Testis (tissue), 3 donors: Measurements from ENCODE around the gene PCDHGB1. TPM values are rescaled to one million over a fixed set of nuclear protein-coding genes. Genes with fewer than 3 reads are reported as not detected.
"Not testable (repeated sequence)": the region's sequence is repeated elsewhere in the genome, so short reads cannot be mapped to it uniquely, and the experiment has no call there.

Experiments used
- DNase-seq: peaks from one replicate; pipeline ENCODE4 v3.0.0-alpha.2; 2019
- H3K27ac ChIP-seq, 2 donors: fragments of 200-600 bp; sonication (generic); one replicate each; pipeline ENCODE4 v1.5.1; 2019
- H3K27me3 ChIP-seq: fragments of 200-600 bp; sonication (generic); one replicate; pipeline ENCODE4 v1.5.1; 2019
- H3K36me3 ChIP-seq: fragments of 200-600 bp; sonication (generic); one replicate; pipeline ENCODE4 v1.5.1; 2017; ENCODE audit warnings: low read depth; ENCODE audit errors: missing control alignments
- H3K4me1 ChIP-seq: fragments of 200-600 bp; sonication (generic); one replicate; pipeline ENCODE4 v1.5.1; 2019
- H3K4me3 ChIP-seq, 2 donors: fragments of 200-600 bp; sonication (generic); one replicate each; pipeline ENCODE4 v1.5.1; 2017 to 2019
- H3K9me3 ChIP-seq: fragments of 200-600 bp; sonication (generic); one replicate; pipeline ENCODE4 v1.5.1; 2017
- POLR2A ChIP-seq: fragments of 450-650 bp; IDR thresholded peaks from one replicate; pipeline ENCODE4 v1.6.1; 2017; ENCODE audit warnings: antibody characterized with exemption, mild to moderate bottlenecking, moderate library complexity
- WGBS, 2 donors: methylation state at CpG; one replicate each; pipeline ENCODE4 v1.1.5; 2018; 5-methylcytosine and 5-hydroxymethylcytosine counted together
- intact Hi-C: fragments of 100-400 bp; cut with DNase I; formaldehyde crosslinking; loops from one replicate; pipeline ENCODE4 v1.15.1; 2023; ENCODE audit warnings: low total_unique reads
- polyA plus RNA-seq: library from polyadenylated mRNA; stranded (reverse); fragments of 350-450 nt; fragmentation: Illumina TruSeq; extraction: RNeasy Lipid Tissue Mini Kit (QIAGEN cat#74804); gene quantifications from one replicate; pipeline ENCODE4 v1.2.3, GENCODE V29; 2014; ENCODE audit warnings: low read depth, low replicate concordance; ENCODE audit not compliant: insufficient read depth
- total RNA-seq, 2 donors: library from RNA; depleted of rRNA; stranded (reverse); fragments of >200 nt; gene quantifications; one replicate each; pipeline ENCODE4 v1.2.3, GENCODE V29; 2016
- TF ChIP-seq, protein P1 (sequence below), 3 experiments: fragments of 450-650 bp in 2 of 3; fragments of 200-600 bp in 1 of 3; sonication (generic) in 1 of 3; IDR thresholded peaks; one replicate each; pipeline ENCODE4 v1.5.1; 2016 to 2019; ENCODE audit warnings: antibody characterized with exemption in 3 of 3, mild to moderate bottlenecking in 2 of 3, moderate library complexity in 1 of 3

The PCDHGB1 gene
- total and polyA plus RNA-seq, 3 donors from 2014 or later = 0.92 to 16.4 (median 12.5) TPM

GRCh38 chr5:141387557-141388311 is 37.8 kb downstream of the PCDHGB1 start, which contains the start of gene PCDHGB4:
PCDHGB4 (plus strand) TSS chr5:141387698; CDS start chr5:141387885, 187 bp downstream.
- TF ChIP-seq, protein P1, sequence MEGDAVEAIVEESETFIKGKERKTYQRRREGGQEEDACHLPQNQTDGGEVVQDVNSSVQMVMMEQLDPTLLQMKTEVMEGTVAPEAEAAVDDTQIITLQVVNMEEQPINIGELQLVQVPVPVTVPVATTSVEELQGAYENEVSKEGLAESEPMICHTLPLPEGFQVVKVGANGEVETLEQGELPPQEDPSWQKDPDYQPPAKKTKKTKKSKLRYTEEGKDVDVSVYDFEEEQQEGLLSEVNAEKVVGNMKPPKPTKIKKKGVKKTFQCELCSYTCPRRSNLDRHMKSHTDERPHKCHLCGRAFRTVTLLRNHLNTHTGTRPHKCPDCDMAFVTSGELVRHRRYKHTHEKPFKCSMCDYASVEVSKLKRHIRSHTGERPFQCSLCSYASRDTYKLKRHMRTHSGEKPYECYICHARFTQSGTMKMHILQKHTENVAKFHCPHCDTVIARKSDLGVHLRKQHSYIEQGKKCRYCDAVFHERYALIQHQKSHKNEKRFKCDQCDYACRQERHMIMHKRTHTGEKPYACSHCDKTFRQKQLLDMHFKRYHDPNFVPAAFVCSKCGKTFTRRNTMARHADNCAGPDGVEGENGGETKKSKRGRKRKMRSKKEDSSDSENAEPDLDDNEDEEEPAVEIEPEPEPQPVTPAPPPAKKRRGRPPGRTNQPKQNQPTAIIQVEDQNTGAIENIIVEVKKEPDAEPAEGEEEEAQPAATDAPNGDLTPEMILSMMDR (IDR thresholded peaks at IDR 0.05) = peak in 2 of 3 experiments; percentile 53 to 59
- H3K4me3 ChIP-seq = peak within 1 kb of the TSS in 1 of 2 donors; percentile 11
- H3K9me3 ChIP-seq, H3K27ac ChIP-seq, H3K27me3 ChIP-seq, intact Hi-C loops, H3K36me3 ChIP-seq, H3K4me1 ChIP-seq: not testable (repeated sequence)
- DNase-seq = peak; percentile 63
- WGBS, 2 donors = 9 to 16% methylated on average over 18 to 19 of the region's 40 CpGs

DNA sequence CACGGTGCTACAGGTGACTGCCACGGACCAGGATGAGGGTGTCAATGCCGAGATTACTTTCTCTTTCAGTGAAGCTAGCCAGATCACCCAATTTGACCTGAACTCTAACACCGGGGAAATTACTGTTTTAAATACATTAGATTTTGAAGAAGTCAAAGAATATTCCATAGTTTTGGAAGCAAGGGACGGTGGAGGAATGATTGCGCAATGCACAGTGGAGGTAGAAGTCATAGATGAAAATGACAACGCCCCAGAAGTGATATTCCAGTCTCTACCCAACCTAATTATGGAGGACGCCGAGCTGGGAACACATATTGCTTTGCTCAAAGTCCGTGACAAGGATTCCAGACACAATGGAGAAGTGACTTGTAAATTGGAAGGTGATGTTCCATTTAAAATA is 38.8 kb downstream of the PCDHGB1 start:
- Histone ChIP-seq H3K4me1 (no peaks in the 10 kb centered on the region), H3K36me3 (no peaks in the 10 kb centered on the region), H3K27ac (no peak overlapping the region), H3K27me3 (no peaks in the 10 kb centered on the region), H3K9me3 (no peaks in the 10 kb centered on the region), H3K4me3 (no peak overlapping the region)
- no peak for DNase-seq
- intact Hi-C loops = no loop called here
- WGBS, 2 donors = 31 to 42% methylated on average over 10 of the region's 10 CpGs
- TF ChIP-seq, protein P1 (IDR thresholded peaks at IDR 0.05) = no peak
- no peak for TF ChIP-seq POLR2A

- DNase-seq = no peak
- Histone ChIP-seq H3K4me1 (no peaks in the 10 kb centered on the region), H3K36me3 (no peaks in the 10 kb centered on the region), H3K27me3 (no peaks in the 10 kb centered on the region), H3K9me3 (no peaks in the 10 kb centered on the region), H3K4me3 (no peak overlapping the region), H3K27ac (no peak overlapping the region)
- TF ChIP-seq POLR2A = no peak
- TF ChIP-seq, protein P1 (IDR thresholded peaks at IDR 0.05) = no peak
- intact Hi-C loops = no loop called here
- 33 to 35% methylated on average over 23 to 73 of the region's 77 CpGs for WGBS, 2 donors
Observed at GRCh38 chr5:141389153-141390042, 39.5 kb downstream of the PCDHGB1 start.

DNA sequence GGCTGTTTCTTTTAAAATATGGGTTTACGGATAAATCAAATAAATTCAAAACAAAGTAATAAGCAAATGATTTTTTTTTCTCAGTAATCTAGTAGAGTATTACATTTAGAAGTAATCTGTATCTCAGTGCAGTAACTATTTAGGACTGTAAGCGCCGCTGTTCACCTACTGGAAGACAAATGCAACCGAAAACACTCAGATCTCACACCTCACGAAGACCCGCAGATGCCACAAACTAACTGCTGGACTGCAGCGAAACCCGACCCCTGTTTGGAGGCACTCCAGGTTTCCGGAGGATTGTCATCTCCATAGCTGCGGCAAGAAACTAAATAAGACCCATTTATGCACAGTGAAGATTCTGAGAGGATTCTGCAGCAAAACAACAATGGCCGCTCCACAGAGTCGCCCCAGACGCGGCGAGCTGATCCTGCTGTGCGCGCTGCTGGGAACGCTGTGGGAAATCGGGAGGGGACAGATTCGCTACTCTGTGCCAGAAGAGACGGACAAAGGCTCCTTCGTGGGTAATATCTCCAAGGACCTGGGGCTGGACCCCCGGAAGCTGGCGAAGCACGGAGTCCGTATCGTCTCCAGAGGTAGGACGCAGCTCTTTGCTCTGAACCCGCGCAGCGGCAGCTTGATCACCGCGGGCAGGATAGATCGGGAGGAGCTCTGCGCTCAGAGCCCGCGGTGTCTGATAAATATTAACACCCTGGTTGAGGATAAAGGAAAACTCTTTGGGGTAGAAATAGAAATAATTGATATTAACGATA is 42.7 kb downstream of the PCDHGB1 start, which contains the start of gene PCDHGA8:
Gene PCDHGA8 (plus strand): TSS at position 205 of the 770 bp plus-strand sequence. CDS start 181 bp downstream, at position 386.
- TF ChIP-seq, protein P1 (IDR thresholded peaks at IDR 0.05) = no peak
- no peak for TF ChIP-seq POLR2A
- H3K27ac ChIP-seq = no peak within 1 kb of the TSS
- no peaks in the 10 kb centered on the region for H3K36me3 ChIP-seq
- whole genome bisulfite sequencing, 2 donors = 25 to 28% methylated on average over 33 to 38 of the region's 38 CpGs
- no peaks in the 10 kb centered on the region for H3K27me3 ChIP-seq
- no peaks in the 10 kb centered on the region for H3K4me1 ChIP-seq
- H3K9me3 ChIP-seq = no peaks in the 10 kb centered on the region
- no peak for DNase-seq
- H3K4me3 ChIP-seq = peak within 1 kb of the TSS in 1 of 2 donors; percentile 38
- intact Hi-C loops = no loop called here
